H9 (cell line): ENCODE measurements around the gene MRPS18A. TPM values are rescaled to one million over a fixed set of nuclear protein-coding genes. Genes with fewer than 3 reads are reported as not detected.

ENCODE experiments used
- DNase-seq: peaks from one replicate; pipeline ENCODE4 v3.0.0-alpha.2; 2017
- H2AFZ ChIP-seq: one replicate; pipeline ENCODE4 v1.6.1; 2013; ENCODE audit warnings: mild to moderate bottlenecking, low read length, control low read depth, moderate library complexity
- H2AK5ac ChIP-seq: 2 replicates; pipeline ENCODE4 v1.6.1; 2013; ENCODE audit warnings: low read length, control low read depth, mixed read lengths; ENCODE audit not compliant: insufficient read length
- H2BK120ac ChIP-seq: one replicate; pipeline ENCODE4 v1.6.1; 2013; ENCODE audit warnings: low read depth, mild to moderate bottlenecking, low read length, control low read depth, inconsistent platforms; ENCODE audit not compliant: poor library complexity, severe bottlenecking
- H2BK12ac ChIP-seq: 2 replicates; pipeline ENCODE4 v1.6.1; 2013; ENCODE audit warnings: low read length, control low read depth, mixed read lengths, low read depth; ENCODE audit not compliant: insufficient read length
- H2BK15ac ChIP-seq: 2 replicates; pipeline ENCODE4 v1.6.1; 2013; ENCODE audit warnings: low read depth, low read length, control low read depth
- H2BK20ac ChIP-seq: one replicate; pipeline ENCODE4 v1.6.1; 2013; ENCODE audit warnings: low read depth, mild to moderate bottlenecking, low read length, control low read depth, inconsistent platforms; ENCODE audit not compliant: poor library complexity, severe bottlenecking
- H2BK5ac ChIP-seq: 2 replicates; pipeline ENCODE4 v1.6.1; 2013; ENCODE audit warnings: low read length, control low read depth, mixed read lengths; ENCODE audit not compliant: insufficient read length
- H3K14ac ChIP-seq: 2 replicates; pipeline ENCODE4 v1.6.1; 2013; ENCODE audit warnings: low read length, control low read depth; ENCODE audit not compliant: insufficient read depth
- H3K18ac ChIP-seq: 2 replicates; pipeline ENCODE4 v1.6.1; 2013; ENCODE audit warnings: low read depth, mild to moderate bottlenecking, mixed read lengths, low read length, control low read depth; ENCODE audit not compliant: insufficient read length
- H3K23ac ChIP-seq: 2 replicates; pipeline ENCODE4 v1.6.1; 2013; ENCODE audit warnings: low read length, control low read depth, mixed read lengths, low read depth; ENCODE audit not compliant: insufficient read length
- H3K23me2 ChIP-seq: 2 replicates; pipeline ENCODE4 v1.6.1; 2013; ENCODE audit warnings: low read depth, mild to moderate bottlenecking, mixed read lengths, low read length, control low read depth; ENCODE audit not compliant: insufficient read length, poor library complexity, severe bottlenecking
- H3K27ac ChIP-seq: 2 replicates; pipeline ENCODE4 v1.5.1; 2013; ENCODE audit warnings: low read length, control low read depth, mixed read lengths, low read depth; ENCODE audit not compliant: insufficient read length
- H3K27me3 ChIP-seq: 2 replicates; pipeline ENCODE4 v1.6.1; 2013; ENCODE audit warnings: low read length, control low read depth, inconsistent platforms; ENCODE audit not compliant: insufficient read depth
- H3K4ac ChIP-seq: 2 replicates; pipeline ENCODE4 v1.6.1; 2013; ENCODE audit warnings: low read depth, mild to moderate bottlenecking, control low read depth, inconsistent platforms, low read length, moderate library complexity
- H3K4me1 ChIP-seq: 2 replicates; pipeline ENCODE4 v1.6.1; 2013; ENCODE audit warnings: low read length, control low read depth, inconsistent platforms; ENCODE audit not compliant: insufficient read depth
- H3K4me2 ChIP-seq: 2 replicates; pipeline ENCODE4 v1.6.1; 2013; ENCODE audit warnings: low read length, control low read depth, mixed read lengths; ENCODE audit not compliant: insufficient read length, insufficient read depth
- H3K56ac ChIP-seq: 2 replicates; pipeline ENCODE4 v1.6.1; 2013; ENCODE audit warnings: low read depth, mild to moderate bottlenecking, mixed read lengths, low read length, control low read depth; ENCODE audit not compliant: insufficient read length
- H3K79me1 ChIP-seq: 2 replicates; pipeline ENCODE4 v1.6.1; 2013; ENCODE audit warnings: low read depth, mild to moderate bottlenecking, moderate library complexity, low read length, control low read depth, inconsistent platforms; ENCODE audit not compliant: insufficient read depth, poor library complexity, severe bottlenecking
- H3K79me2 ChIP-seq: 2 replicates; pipeline ENCODE4 v1.6.1; 2013; ENCODE audit warnings: low read length, control low read depth, inconsistent platforms; ENCODE audit not compliant: insufficient read depth
- H3K9ac ChIP-seq: 2 replicates; pipeline ENCODE4 v1.6.1; 2013; ENCODE audit warnings: low read length, control low read depth, mixed read lengths; ENCODE audit not compliant: insufficient read length; ENCODE audit errors: extremely low read depth
- H3K9me3 ChIP-seq: one replicate; pipeline ENCODE4 v1.6.1; 2013; ENCODE audit warnings: low read depth, low read length, inconsistent platforms; ENCODE audit not compliant: control insufficient read depth
- H3T11ph ChIP-seq: one replicate; pipeline ENCODE4 v1.6.1; 2013; ENCODE audit warnings: mild to moderate bottlenecking, low read length, control low read depth, inconsistent platforms
- H4K20me1 ChIP-seq: one replicate; pipeline ENCODE4 v1.6.1; 2013; ENCODE audit not compliant: control insufficient read depth, insufficient read length, insufficient read depth
- H4K5ac ChIP-seq: 2 replicates; pipeline ENCODE4 v1.6.1; 2013; ENCODE audit warnings: low read depth, mild to moderate bottlenecking, mixed read lengths, low read length, control low read depth; ENCODE audit not compliant: insufficient read length
- H4K8ac ChIP-seq: replicated peaks from 2 replicates; pipeline ENCODE4 v1.6.1; 2013; ENCODE audit warnings: low read length, control low read depth, mixed read lengths, low read depth; ENCODE audit not compliant: insufficient read length
- H4K91ac ChIP-seq: 2 replicates; pipeline ENCODE4 v1.6.1; 2013; ENCODE audit warnings: low read depth, mild to moderate bottlenecking, moderate library complexity, mixed read lengths, low read length, control low read depth; ENCODE audit not compliant: insufficient read length
- H3K27ac Mint-ChIP-seq, 3 experiments: 2 replicates in 2 of 3; 3 replicates in 1 of 3; pipeline ENCODE4 v1.8.0; 2020 to 2021; ENCODE audit warnings: mixed read lengths in 3 of 3, mild to moderate bottlenecking in 1 of 3, moderate library complexity in 1 of 3
- H3K27me3 Mint-ChIP-seq: 2 replicates; pipeline ENCODE4 v1.8.0; 2021; ENCODE audit warnings: low read depth, mild to moderate bottlenecking, moderate library complexity, mixed read lengths
- H3K36me3 Mint-ChIP-seq, 3 experiments: 2 replicates in 2 of 3; 3 replicates in 1 of 3; pipeline ENCODE4 v1.8.0; 2020 to 2021; ENCODE audit warnings: low read depth in 3 of 3, mixed read lengths in 3 of 3; ENCODE audit not compliant: insufficient read depth in 1 of 3
- H3K4me1 Mint-ChIP-seq, 2 experiments: 2 replicates each; pipeline ENCODE4 v1.8.0; 2020; ENCODE audit warnings: mixed read lengths in 2 of 2
- H3K4me3 Mint-ChIP-seq, 2 experiments: 2 replicates in 1 of 2; 3 replicates in 1 of 2; pipeline ENCODE4 v1.8.0; 2020 to 2021; ENCODE audit warnings: mild to moderate bottlenecking in 2 of 2, mixed read lengths in 2 of 2, moderate library complexity in 1 of 2
- H3K9me3 Mint-ChIP-seq, 2 experiments: 2 replicates in 1 of 2; 3 replicates in 1 of 2; pipeline ENCODE4 v1.8.0; 2020; ENCODE audit warnings: mild to moderate bottlenecking in 2 of 2, mixed read lengths in 2 of 2, moderate library complexity in 1 of 2
- WGBS: extraction: QIAGEN DNeasy Blood & Tissue Kit; methylation state at CpG from one replicate; pipeline ENCODE4 v1.1.7; 2013; ENCODE audit warnings: missing lambda C conversion rate, low lambda C conversion rate, mixed read lengths; ENCODE audit not compliant: insufficient read length; ENCODE audit errors: extremely low coverage; 5-methylcytosine and 5-hydroxymethylcytosine counted together
- total RNA-seq: library from RNA; stranded (reverse); gene quantifications from 2 replicates; pipeline ENCODE4 v1.2.1, GENCODE V29; 2021
- TF ChIP-seq, protein P1 (sequence below): fragments of 200-600 bp; sonication (generic); conservative IDR thresholded peaks from 3 replicates; pipeline ENCODE4 v1.8.0; 2021; ENCODE audit warnings: antibody characterized with exemption, mild to moderate bottlenecking

Gene MRPS18A
- total RNA-seq, 1 experiment from 2014 or later, result 65.1 TPM

- Mint-ChIP-seq H3K9me3 (no peaks in the 10 kb centered on the region; a peak in 1 of 5 replicates), H3K27ac (no peak overlapping the region; a peak in 1 of 7 replicates)
Measured at GRCh38 chr6:43710576-43710975, 23.0 kb upstream of the MRPS18A start.

More at GRCh38 chr6:43710576-43710975, 23.0 kb upstream of the MRPS18A start:
- no peaks in the 10 kb centered on the region for H3K9me3 ChIP-seq
- no peak overlapping the region for H3K9ac ChIP-seq
- H2AK5ac ChIP-seq, result no peak overlapping the region
- H4K20me1 ChIP-seq, result no peaks in the 10 kb centered on the region
- H3K4me3 Mint-ChIP-seq, result no peak overlapping the region
- peaks cover 44 to 57% of the 10 kb centered on the region in 2 experiments for H3K4me1 Mint-ChIP-seq
- no peak overlapping the region for H3K23ac ChIP-seq
- no peak for DNase-seq
- no peak overlapping the region for H3T11ph ChIP-seq
- no peak overlapping the region for H3K4me2 ChIP-seq
- no peak overlapping the region for H3K27ac ChIP-seq
- H3K36me3 Mint-ChIP-seq, result 0 out of 7 replicates have a peak, but pooled peaks cover 0 to 4% (median 0%) of the 10 kb centered on the region in 3 experiments
- no peaks in the 10 kb centered on the region for H3K79me1 ChIP-seq
- H4K5ac ChIP-seq, result no peak overlapping the region
- no peak overlapping the region for H2BK20ac ChIP-seq
- no peak overlapping the region for H3K18ac ChIP-seq
- H2BK5ac ChIP-seq, result no peak overlapping the region
- H3K79me2 ChIP-seq, result no peaks in the 10 kb centered on the region
- H3K4ac ChIP-seq, result no peak overlapping the region
- peaks cover 7% of the 10 kb centered on the region for H3K27me3 Mint-ChIP-seq
- H3K56ac ChIP-seq, result no peak overlapping the region
- H3K27me3 ChIP-seq, result no peaks in the 10 kb centered on the region
- no peak overlapping the region for H4K8ac ChIP-seq
- H3K14ac ChIP-seq, result no peak overlapping the region
- H2AFZ ChIP-seq, result no peak overlapping the region
- H3K23me2 ChIP-seq, result no peaks in the 10 kb centered on the region
- no peak overlapping the region for H2BK12ac ChIP-seq
- H4K91ac ChIP-seq, result no peak overlapping the region
- WGBS, result no CpG with 5 or more reads among the region's 4 CpGs
- peaks cover 2% of the 10 kb centered on the region; the same call in 1 of the 2 replicates for H3K4me1 ChIP-seq
- TF ChIP-seq, protein P1, sequence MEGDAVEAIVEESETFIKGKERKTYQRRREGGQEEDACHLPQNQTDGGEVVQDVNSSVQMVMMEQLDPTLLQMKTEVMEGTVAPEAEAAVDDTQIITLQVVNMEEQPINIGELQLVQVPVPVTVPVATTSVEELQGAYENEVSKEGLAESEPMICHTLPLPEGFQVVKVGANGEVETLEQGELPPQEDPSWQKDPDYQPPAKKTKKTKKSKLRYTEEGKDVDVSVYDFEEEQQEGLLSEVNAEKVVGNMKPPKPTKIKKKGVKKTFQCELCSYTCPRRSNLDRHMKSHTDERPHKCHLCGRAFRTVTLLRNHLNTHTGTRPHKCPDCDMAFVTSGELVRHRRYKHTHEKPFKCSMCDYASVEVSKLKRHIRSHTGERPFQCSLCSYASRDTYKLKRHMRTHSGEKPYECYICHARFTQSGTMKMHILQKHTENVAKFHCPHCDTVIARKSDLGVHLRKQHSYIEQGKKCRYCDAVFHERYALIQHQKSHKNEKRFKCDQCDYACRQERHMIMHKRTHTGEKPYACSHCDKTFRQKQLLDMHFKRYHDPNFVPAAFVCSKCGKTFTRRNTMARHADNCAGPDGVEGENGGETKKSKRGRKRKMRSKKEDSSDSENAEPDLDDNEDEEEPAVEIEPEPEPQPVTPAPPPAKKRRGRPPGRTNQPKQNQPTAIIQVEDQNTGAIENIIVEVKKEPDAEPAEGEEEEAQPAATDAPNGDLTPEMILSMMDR, result no peak
- H2BK120ac ChIP-seq, result no peak overlapping the region
- H2BK15ac ChIP-seq, result no peak overlapping the region
